UCSD-AML1 (cell line): ENCODE results near the gene PLXNC1.

Experiments
- DNase-seq: peaks from one replicate; lab custom pipeline; 2025; ENCODE audit not compliant: unreplicated experiment; lab: John Stamatoyannopoulos, UW

PLXNC1 gene

GRCh38 chr12:94147991-94148738 is at the start of gene PLXNC1:
TSS of gene PLXNC1 (plus strand) at chr12:94148577. CDS start at chr12:94148972, 395 bp downstream.
- peak; percentile 71 for DNase-seq

- DNase-seq, result no peak
Measured at GRCh38 chr12:94099191-94099590, 49.2 kb upstream of the PLXNC1 start.

DNA sequence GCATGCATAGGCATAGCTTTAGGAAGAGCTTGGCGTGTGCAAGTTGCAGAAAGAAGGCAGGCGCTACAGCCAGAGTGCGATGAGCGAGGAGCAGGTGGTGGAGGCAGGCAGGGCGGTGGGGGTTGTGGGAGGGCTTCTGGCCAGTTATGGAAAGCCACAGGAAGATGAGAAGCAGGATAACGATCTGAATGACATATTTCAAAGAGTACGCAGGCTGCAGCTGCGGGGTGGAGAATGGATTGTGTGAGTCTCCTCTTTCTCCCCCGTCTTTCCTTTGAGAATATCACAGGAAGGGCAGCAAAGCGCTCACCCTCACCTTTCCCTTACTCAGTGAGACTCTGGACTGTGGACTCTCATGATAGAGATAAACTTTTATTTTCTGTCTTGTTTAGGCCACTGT is 48.7 kb upstream of the PLXNC1 start:
- DNase-seq, result peak; percentile 19

DNA sequence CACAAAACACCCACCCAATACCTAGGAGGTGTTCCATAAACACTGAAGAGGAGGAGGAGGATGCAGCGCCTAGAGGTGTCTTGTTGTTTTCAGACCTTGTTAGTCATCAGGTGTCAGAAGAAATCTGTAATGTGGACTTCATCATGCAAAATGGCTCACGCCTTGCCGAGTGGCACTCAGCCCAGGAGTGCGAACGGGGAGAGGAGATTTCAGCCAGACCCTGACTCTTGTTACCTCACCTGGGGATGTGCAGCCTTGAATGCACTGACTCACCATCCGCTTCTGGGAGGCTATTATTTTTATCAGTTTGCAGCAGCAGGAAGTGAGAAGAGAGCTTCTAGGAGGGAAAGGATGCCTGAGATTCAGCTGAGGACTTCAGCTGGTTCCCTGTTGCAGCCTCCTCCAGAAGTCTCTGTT is 48.2 kb upstream of the PLXNC1 start:
- peak; percentile 27 for DNase-seq

DNA sequence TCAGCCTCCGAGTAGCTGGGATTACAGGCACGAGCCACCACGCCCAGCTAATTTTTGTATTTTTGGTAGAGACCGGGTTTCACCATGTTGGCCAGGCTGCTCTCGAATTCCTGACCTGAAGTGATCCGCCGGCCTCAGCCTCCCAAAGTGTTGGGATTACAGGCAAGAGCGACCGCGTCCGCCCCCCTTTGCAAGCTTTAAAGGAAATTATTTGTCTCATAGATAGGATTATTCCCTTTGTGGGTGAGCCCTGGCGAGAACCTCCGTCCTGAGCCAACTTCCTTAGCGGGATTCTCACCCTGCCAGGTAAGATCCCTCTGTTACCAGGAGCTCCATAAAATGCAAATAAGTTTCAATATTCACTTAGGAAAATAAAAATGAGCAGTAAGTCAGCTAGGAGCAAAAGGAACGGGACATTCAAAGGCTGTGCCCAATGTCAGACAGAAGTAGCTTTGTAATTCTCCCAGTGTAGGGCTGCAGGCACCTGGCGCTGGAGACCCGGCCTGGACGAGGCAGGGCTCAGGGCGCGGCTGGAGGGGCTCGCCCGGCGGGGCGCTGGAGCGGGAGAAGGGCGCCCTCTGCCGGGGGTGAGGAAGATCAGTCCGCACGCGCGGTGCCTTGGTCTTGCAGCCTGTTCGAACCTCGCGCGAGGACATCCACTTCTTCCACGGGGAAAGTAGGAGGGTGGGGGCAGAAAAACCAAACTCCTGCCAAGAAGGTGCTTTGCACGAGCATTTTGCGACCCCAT is 47.2 kb upstream of the PLXNC1 start:
- DNase-seq, result peak; percentile 81

DNA sequence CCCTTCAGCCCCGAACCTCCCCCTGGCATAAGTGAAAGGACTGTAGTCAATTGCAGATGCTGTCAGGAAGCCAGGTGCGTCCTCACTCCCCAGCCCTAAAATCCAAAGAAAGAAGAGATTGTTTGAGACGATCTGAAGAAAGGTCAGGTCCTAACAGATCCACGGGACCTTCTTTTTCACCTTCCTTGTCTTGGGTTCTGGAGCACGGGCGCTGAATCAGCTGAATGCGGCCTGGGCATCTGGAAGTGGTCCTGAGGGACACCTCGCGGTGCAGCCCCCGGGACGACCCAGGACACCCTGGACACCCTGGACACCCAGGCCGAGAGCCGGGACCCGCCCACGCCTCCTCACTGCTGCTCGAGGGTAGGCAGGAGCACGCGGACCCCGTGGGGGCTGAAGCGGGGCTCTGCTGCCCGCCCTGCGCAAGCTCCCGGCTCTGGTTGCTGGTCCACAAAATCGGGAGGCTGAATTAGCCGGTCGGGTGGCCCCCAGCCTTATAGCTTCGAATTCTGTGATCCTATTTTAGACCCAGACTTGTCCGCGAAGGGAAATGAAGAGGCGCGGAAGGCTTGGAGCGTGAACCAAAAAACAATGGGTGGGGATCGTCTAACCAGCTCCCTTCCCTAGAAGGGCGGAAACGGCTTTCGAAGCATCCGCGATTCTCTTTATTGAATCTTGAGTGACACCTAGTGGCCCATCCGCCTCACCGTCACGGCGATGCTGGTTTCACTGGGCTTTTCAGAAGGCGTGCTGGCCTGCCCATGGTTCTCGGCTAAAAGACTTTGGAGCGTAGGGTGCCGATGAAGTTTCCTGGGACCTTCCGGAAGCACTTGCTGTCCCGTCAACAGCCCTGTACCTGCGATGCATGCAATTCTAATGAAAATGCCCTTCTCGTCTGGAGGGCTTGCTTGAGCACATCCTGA is 46.4 kb upstream of the PLXNC1 start:
- DNase-seq, result peak; percentile 81

DNA sequence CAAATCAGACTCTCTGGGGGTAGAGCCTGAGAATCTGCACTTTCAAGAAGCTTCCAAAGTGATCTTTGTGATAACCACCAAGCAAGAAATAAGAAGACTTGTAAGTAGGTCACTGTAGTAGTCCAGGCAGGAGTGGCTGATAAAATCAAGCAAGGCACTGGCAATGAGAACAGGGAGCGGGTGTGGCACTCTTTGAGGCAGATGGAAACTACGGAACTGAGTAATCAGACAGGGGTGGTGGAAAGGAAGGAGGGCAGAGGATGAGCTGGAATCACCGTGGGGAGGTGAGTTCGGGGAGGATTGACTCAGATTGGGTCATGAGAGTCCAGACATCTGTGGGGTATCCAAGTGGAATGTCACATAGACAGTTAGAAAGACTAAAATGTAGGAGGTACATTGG is 44.4 kb upstream of the PLXNC1 start:
- DNase-seq, result no peak

- DNase-seq, result no peak
Measured at GRCh38 chr12:94107910-94108309, 40.5 kb upstream of the PLXNC1 start.

- no peak for DNase-seq
Measured at GRCh38 chr12:94109160-94109559, 39.2 kb upstream of the PLXNC1 start.

GRCh38 chr12:94110258-94110657 is 38.1 kb upstream of the PLXNC1 start:
- DNase-seq, result no peak

GRCh38 chr12:94111302-94111701 is 37.1 kb upstream of the PLXNC1 start:
- DNase-seq, result no peak

DNA sequence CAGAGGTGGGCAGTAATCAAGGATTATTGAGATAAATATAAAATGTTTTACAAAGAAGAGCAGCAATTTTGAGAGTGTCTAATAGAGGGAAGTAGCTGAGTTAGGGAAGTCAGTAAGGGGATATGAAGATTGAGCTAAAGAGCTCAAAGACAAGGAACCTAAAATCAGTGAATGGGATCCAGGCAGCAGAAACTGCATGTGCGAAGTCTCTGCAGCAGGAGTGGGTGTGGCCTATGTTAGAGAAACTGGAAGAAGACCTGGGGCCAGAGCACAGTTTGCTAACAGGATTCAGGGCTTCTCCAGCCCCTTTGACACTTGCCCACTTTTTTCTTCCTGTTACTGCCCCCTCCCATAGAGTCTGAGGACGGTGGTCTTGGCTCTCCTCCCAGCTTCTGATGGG is 36.3 kb upstream of the PLXNC1 start:
- DNase-seq, result no peak

GRCh38 chr12:94114166-94114565 is 34.2 kb upstream of the PLXNC1 start:
- DNase-seq, result no peak

DNA sequence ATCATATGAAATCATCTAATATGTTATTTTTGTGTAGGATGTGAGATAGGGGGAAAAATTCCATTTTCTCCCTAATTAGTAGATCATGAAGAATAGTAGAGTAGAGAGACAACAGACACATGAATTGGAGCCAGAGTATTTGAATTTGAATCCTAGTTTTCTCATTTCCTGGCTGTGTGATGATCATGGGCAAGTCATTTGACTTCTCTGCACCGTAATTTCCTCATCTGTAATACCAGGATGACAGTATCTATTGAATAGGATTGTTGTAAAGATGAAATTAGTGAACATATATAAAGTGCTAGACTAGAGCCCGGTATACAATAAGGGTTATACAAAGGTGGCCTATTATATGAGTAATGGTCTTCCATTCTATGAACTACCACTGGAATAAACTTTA is 32.2 kb upstream of the PLXNC1 start:
- no peak for DNase-seq

DNA sequence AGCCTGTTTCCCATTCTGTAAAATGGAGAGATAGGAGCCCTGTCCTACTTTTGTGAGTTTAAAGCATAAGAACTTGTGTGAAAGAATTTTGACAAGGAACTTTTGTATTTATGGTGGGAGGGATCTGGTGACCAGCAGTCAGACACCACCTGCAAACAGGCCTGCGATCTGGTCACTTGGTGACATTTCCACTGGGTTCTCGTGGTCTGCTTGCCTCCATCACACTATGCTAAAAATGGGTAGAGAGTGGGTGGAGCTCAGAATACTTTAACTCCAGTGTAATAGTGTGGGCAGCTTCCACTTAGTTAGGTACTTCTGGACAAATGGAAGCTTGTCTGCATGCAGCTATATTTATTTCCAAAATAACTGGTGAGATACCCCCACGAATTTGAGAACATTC is 26.5 kb upstream of the PLXNC1 start:
- DNase-seq, result no peak

- DNase-seq, result no peak
Measured at GRCh38 chr12:94122591-94122990, 25.8 kb upstream of the PLXNC1 start.

DNA sequence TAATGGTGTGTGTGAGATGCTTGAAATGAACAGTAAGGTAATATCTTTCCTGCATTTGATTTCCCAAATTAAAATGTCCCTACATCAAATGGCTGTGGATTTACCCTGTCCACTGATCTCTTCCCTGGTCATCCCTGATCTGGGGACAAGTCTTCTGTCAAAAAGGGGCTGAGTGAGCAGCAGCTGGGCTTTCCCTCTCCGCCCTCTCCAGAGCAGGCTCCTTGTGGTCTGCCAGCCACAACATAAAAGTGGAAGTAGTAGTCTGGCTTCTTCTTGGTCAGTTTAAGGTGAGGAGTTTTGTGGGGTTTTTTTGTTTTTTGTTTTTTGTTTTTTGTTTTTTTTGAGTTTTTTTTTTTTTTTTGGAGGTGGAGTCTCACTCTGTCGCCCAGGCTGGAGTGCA is 25.2 kb upstream of the PLXNC1 start:
- peak; percentile 36 for DNase-seq

DNA sequence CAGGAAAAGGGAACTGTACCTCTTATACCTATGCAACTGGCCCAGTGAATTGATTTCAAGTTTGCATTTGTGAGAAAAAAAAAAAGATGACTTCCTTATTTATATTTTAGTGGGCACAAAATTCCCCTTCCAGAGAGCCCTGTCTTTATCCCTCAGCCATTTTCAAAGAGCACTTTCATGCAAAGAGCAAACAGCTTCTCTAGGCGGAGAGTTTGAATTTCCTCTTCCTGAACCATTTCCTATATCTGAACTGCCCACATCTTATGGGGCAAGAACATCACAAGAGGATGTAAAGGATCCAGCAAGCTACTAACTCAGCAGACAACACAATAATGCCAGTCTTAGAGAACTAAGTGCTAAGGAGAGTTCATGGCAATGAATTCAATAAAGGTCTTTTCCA is 22.3 kb upstream of the PLXNC1 start:
- DNase-seq, result no peak

DNA sequence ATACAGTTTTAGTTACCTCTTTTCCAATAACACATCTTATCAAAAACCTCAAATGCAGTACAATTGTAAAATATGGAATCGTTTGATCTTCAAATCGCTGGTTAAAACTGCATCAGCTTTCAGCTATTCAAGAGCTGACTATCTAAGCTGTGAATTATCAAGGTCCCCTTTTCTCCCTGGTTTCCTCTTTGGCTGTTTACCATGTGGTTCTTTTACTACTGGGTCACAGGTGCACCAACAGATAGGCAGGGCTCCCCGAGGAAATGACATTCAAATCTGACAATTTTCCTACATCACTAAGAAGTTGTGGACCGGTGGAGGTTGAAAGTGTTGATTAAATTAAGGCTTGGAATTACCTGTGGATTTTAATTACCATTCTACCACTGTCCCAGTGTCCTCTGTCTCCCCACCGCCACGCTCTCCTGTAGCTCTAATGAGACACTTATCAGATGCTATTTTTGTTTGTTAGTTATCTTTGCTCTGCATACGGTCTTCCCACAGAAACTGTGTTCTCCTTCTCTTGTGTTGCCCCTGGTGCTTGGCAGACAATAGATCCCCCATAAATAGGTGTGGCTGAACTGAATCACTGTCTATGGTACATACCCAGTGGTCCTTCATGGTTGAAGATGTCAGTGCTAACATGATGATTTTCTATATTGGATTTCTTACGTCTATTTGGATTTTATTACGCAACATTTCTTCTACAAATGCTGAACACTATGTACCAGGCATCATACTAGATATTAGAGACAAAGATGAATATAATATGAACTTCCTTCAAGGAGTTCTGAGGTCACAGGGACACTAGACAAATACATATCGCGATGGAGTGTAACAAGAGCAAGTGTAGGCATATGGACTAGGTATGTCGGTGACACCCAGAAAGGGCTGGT is 20.9 kb upstream of the PLXNC1 start:
- no peak for DNase-seq

DNA sequence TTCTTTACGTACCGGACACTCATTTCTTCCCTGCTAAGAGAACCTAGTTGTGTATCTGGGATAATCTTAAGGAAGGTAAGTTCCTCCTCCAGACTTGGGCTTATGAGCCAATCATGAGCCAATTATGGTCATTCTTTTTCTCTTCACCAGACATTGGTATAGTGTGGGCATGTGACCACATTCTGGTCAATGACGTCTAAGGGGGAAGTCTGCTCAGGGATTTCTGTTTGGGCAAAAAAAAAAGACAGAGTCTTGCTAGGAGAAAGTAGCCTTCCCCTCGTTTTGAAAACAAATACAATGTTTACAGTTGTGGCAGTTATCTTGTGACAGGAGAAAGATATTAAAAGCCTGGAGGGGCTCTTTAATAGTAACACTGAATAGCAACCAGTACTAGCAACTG is 20.1 kb upstream of the PLXNC1 start:
- DNase-seq, result no peak
